Amniotic epithelial cell (primary cell): ENCODE data around the gene COL6A1.
"Not testable (repeated sequence)": the region's sequence is repeated elsewhere in the genome, so short reads cannot be mapped to it uniquely, and the experiment has no call there.

Experiments used
- DNase-seq: peaks from one replicate; pipeline ENCODE4 v3.0.0-alpha.2; 2010; ENCODE audit warnings: low read depth

Gene COL6A1

DNA sequence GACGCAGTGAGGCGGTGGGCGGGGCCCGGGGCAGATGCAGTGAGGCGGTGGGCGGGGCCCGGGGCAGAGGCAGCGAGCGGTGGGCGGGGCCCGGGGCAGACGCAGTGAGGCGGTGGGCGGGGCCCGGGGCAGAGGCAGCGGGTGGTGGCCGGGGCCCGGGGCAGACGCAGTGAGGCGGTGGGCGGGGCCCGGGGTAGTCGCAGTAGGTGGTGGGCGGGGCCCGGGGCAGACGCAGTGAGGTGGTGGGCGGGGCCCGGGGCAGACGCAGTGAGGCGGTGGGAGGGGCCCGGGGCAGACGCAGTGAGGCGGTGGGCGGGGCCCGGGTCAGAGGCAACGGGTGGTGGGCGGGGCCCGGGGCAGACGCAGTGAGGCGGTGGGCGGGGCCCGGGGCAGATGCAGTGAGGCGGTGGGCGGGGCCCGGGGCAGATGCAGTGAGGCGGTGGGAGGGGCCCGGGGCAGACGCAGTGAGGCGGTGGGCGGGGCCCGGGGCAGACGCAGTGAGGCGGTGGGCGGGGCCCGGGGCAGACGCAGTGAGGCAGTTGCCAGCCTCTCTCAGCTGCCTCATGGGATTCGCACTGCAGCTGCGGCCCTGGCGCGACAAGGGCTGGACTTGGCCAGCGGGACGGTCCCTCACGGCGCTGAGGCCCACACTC is 24.4 kb downstream of the COL6A1 start:
- not testable (repeated sequence) for DNase-seq

DNA sequence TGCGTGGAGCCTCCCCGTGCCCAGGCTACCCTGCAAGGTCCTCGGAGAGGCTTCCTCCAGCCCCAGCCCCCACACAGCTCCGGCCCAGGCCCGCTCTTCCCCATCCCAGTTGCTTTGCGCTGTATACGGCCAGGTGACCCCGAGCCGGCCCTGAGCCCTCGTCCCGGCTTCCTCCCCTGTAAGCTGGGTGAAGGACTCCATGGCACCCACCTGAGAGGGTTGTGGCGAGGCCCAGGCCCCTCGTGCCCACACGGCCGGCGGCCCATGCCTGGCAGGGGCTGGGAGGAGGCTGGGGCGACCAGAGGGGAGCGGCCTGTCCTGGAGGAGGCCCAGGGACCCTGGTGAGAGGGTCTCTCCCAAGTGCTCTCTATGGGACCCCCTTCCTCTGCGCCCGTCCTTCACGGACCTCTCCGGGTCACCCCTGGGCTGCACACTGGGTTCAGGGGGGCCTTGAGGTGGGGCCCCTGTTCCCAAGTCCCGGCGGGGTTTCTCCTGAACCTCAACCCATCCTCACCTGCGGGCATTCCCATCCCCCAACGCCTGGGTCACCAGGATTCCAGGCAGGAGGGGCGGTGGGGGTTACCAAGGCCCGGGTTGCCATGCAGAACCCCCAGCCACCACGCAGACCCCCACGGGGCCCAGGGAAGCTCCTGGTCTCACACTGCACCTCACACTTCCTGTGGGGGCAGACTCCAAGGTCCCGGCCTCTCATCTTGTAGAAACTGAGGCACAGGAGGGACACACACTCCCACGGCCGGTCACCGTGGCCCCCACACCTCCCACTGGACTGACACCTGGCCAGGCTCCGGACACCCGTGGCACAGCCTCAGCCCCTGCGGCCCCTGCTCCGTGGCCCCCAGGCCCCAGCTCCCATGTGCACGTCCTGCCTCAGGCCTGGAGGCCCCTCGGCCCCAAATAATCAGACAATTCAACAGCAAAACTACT is 25.2 kb downstream of the COL6A1 start:
- DNase-seq: no peak

DNA sequence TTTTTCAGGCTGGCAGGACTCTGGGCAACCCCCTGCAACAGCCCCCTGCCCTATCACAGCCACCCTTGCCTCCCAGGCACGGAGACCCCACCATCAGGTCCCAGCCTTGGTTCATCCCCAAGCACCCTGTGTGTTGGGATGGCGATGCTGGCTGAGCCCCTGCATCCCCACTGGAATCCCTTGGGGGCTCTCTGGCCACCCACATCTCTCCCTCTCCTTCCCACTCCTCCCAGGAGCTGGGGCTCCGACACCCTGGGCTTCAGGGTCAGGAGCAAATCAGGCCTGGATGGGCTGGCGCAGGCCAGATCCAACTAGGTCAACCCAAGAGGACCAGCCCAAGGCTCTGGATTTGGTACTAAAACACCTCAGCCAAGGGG is 25.9 kb downstream of the COL6A1 start:
- no peak for DNase-seq

DNA sequence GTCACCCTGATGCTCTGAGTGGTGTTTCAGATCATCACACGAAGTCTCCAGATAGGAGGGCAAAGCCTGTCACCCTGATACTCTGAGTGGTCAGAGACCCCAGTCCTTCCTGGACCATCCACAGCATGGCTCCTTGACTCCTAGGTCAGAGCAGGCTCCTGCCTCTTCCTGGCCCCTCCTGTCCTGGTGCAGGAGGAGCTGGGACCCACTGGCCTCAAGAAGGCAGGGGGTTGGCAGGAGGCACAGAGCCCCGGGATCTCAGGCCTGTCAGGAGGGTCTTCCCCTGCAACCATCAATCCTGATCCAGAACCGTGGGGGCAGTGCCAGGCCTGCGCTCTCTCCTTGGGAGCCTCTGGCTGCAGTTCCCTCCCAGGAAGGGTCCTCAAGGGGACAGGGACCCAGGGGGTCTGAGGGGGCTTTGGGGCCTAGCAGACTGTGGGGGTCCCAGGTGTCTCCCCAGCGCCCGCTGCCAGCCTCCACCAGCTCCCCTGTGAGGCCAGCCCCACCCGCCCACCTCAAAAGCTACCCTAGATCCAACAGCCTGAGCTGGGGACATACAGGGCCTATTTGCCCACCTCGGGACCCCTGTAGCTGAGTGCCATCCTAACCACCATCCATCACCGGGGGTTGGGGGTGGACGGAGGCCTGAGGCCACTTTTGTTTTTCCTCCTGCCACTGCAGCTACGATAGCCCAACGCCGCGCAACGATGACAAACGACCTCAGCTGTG is 27.5 kb downstream of the COL6A1 start:
- DNase-seq: no peak

DNA sequence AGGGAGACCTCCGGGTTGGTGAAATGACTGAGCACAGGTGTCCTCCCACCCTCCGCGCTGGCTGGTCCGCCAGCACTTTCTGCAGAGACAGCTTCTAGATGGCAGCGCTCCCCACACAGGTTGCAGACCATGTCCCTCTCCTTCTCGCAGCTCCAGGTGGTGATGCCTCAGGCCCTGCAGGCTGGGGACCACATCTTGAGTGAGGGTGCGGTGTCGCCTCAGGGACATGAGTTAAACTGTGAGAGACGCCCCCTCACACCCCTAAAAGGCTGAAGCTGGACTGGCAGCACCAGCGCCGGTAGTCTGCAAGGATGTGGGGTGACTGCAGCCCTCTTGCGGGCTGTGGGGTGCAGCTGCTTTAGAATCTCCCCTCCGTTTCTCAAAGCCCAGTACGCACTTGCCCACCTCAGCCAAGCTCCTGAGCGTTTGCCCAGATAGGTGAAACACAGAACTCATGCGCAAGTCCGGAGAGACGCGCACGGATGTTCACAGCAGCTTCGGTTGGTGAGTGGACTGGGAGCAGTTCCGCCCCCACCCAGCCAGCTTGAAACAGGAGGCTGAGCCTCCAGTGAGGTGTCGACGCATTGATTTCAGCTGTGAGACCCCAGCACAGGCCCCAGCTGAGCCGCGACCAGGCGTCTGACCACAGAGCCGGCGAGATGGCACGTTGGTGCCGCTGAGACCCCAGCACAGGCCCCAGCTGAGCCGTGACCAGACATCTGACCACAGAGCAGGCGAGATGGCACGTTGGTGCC is 28.6 kb downstream of the COL6A1 start:
- no peak for DNase-seq

DNA sequence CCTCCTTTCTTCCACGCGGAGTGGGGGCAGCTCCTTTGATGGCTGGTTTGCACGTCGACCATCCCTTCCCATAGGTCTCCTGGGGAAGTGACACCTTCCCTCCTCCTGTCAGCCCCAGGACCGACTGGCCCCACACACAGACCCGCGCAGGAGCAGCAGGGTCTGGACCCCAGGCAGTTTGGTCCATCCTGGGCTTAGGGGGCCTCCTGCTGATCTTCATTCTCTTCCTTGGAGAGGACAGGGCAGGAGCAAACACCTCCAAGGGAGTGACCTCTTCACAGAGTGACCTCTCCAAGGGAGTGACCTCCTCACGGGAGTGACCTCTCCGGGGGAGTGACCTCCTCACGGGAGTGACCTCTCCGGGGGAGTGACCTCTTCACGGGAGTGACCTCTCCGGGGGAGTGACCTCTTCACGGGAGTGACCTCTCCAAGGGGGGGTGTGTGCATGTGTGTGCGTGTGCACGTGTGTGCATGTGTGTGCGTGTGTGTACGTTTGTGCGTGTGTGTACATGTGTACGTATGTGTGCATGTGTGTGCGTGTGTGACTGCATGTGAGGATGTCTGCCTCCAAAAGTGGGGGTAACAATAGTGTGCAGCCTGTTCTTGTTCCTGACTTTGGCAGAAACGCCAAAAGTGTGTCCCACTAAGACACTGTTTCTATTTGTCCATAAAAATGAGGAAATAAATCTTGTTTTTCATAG is 29.8 kb downstream of the COL6A1 start:
- DNase-seq: no peak

DNA sequence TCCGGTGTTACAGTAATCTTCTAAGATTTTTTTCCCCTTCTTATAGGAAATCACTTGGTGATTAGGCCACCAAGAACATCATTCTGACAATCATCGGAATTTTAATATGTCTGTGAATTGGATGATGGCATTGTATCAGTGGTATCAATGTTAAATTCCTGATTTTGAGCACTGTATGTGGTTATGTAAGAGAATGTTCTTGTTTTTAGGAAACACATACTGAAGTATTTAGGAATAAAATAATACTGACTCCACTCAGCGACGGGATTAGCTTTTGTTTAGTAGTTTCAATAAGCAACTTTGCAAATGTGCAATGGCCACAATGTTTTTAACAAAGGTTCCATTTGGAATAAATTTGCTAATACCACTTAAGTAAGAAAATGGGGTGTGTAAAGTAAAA is 30.6 kb downstream of the COL6A1 start:
- no peak for DNase-seq

DNA sequence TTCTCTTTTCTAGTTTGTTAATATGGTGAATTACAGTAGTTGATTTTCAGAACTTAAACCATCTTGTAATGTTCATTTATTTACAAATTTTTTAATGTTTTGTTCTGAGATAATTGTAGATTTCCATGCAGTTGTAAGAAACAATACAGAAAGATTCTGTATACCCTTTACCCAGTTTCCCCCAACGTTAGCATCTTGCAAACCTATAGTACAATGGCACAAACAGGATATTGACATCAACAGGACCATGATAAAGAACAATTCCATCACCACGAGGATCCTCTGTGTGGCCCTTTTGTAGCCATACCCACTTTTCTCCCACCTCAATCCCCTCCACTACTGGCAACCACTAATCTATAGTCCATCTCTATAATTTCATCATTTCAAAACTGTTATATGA is 33.3 kb downstream of the COL6A1 start:
- no peak for DNase-seq

DNA sequence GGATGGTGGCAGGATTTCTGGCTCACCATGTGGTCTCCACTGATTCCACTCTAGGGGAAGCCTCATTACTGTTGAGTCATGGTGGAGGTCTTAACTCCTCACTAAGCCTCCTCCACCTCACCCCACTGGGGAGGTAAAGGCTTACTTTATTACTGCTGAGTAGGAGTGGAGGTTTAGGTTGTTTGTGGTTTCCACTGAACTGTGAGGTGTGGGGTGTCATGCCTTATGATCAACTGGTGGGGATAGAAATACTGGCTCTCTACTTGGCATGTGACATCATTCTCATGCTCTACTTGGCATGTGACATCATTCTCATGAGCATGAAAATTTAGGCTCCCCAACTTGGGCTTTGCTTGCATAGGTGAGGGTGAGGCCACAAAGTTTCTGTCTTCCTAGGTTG is 35.6 kb downstream of the COL6A1 start:
- no peak for DNase-seq

DNA sequence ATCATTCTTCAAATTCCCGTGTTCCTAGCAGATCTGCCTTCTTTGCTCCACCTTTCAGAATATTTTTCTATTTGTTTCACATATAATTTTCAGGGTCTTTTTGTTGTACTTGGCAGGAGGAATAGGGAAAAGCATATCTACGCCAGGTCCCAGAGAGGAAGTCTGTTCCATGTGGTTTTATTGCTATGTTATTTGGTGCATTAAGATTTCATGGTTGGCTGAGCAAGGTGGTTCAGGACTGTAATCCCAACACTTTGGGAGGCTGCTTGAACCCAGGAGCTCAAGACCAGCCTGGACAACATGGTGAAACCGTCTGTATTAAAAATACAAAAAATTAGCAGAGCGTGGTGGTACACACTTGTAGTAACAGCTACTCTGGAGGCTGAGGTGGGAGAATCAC is 36.1 kb downstream of the COL6A1 start:
- DNase-seq: no peak

DNA sequence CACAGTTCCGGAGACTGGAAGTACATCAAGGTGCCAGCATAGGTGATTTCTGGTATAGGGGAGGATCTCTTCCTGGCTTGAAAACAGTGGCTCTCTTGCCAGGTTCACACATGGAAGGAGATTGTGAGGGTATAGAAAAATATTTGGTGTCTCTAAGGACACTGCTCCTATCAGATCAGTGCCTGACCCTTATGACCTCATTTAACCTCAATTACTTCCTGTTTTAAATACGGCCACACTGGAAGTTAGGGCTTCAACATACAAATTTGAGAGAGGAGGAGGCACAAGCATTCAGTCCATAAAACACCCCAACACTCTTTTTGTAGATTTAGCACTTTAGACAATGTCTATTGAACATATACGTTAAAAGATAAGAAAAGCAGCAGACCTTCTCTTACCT is 37.0 kb downstream of the COL6A1 start:
- DNase-seq: no peak

DNA sequence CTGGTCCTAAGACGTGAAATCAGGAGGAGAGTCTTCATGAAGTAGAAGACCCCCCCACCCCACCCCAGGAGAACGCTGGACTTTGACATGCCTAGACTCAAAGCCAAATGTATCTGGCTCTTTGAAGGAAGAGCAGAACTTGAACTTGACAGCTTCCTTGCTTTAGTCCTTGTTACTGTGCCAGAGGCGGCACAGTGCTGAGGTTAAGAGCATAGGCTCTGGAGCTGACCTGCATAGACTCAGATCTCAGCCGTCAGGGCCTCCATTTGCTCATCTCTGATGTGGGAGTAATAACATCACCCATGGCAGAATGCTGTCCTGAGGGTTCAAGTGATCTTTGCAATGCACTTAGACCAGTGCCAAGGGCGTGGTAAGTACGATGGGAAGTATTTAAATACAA is 39.0 kb downstream of the COL6A1 start:
- DNase-seq: no peak

DNA sequence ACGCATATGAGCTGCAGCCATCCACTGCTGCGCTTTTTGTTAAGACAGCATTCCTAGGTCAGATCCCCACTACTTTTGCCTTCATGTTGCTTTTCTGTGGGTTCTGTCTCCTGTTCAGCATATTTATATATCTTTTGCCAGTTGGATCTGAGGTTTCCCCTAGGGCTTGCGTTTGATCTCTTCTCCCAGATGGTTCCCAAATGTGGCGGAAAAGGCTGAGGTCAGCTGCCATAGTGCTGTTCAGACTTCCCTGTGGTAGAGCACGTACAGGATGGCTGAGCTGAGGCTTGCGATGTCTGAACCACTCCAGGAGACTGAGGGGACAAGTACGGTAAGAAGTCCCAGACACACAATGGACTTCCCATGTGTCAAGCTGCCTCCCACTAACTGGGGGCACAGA is 39.8 kb downstream of the COL6A1 start:
- no peak for DNase-seq

DNA sequence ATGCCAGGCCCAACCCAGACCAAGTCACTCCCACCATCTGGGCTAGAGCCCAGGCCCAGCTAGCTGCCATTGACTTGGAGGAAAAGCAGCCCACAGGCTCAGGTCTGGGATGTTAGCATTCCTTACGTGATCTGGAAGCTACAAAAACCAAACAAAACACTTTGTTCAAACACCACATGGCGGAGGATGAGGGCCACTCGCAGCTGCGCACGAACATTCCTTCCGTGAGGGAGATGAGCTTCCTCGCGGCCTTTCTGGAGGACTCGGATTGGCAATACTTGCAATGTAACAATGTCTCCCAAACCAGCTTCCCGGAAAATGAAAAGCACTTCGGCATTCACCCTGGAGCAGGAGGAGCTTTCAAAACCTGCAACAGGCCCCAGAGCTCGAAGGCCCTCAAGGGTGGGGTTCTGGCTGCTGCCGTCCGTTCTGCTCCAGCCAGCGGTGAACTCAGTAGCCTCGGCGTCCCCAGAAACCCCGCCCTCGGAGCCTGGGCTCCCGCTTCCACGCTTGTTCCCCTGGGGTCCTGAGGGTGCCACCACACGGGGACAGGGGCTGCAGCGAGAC is 40.5 kb downstream of the COL6A1 start:
- DNase-seq: peak; percentile 64

DNA sequence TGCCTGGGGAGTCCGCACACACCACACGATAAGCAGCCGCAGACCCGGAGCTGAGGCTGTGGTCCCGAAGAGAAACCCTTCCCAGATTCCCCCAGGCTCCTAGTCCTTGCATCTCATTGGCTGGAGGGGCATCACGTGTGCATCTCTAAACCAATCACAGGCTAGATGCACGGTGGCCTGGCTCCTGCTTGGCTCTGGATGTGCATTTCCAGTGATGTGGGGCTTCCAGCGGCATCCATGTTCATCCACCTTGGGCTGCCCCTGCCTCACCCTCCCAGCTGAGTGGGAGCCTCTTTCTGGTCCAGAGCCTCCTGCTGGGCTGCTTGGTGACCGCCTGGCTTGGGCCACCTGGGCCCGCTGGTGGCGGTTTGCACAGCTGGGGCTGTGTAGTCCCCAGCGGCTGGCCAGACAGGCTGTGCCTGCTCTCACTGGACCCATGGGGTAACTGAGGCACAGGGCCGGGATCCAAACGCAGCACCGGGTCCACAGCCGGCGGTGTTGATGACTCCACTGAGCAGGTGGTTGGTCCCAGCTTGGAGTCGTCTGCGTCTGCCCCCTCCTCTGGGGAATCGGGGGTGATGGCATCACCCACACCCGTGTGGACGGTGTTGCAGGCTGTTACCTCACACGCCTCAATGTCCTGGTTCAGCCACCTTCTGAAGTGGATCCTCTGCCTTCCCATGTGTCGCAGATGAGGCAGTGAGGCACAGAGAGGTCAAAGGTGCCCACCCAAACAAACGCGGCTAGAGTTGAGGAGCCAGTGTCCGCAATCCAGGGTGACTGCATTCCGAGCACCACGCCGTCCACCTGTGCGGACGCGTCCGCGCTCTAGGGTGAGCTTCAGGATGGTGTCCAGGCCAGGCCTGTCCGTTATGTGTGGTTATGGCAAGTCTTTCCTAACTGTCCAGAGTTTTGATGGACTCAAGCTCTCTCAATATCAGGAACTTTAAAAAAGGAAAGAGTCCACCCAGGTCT is 41.3 kb downstream of the COL6A1 start:
- peak; percentile 19 for DNase-seq

DNA sequence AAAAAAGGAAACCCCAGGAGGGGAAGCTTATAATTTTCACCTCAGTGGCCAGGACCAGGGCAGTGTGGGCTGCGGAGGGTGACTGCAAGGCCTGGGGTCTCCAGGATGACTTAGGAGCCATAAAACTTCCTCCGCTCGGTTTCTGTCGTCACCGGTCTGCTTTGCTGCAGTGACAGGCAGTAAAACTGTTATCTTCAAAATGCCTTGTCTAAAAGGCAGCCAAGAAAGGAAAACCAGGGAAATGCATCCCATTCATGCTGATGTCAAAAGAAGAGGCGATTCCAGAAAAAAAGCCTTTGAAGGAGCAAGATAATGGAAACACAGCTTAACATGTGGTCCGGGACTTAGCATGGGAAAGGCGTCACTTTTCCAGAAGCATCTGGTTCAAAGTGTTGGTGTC is 42.0 kb downstream of the COL6A1 start:
- peak; percentile 16 for DNase-seq

DNA sequence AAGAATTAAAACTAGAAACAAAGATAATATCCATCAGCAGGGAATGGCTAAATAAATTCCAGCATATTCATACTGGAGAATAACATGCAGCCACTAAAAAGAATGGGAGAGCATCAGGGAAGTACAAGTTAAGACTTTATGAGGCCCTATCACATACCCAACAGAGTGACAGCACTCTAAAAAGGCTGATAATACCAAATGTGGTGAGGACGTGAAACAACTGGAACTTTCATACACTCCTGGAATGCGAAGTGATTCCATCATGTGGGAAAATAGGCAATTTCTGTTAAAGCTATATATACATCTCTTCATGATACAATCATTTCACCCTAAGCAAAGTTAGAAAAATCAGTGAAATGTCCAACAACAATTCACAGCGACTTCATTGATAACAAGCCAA is 42.6 kb downstream of the COL6A1 start:
- DNase-seq: no peak

DNA sequence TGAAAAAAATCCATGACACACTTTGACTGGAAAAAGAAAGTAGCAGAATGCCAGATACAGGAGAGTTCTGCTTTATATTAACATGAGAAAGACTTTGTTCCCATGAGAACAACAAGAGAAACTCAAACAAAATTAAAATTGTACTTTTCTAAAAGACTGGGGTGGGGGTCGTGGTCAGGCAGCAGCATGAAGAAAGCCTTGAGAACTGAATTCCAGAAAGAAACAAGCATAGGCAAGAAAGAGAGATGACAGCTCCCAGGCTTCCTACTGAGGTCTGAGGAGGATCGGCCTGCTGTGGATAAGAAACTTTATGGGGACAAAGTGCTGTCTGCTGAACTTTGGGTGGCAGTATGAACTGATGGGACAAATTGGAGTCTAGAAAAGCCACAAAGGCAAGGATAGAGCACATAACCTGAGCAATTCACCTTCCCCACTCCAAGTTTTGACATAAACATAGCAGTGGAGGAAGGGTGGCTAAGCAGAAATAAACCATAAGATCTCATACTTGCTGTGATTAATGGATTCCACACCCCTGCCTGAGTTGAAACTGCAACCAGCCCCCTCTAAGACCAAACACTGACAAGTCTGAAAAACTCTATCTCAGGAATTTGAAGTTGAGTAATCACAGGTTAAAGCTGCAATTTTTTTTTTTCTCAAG is 43.7 kb downstream of the COL6A1 start:
- peak; percentile 97 for DNase-seq

DNA sequence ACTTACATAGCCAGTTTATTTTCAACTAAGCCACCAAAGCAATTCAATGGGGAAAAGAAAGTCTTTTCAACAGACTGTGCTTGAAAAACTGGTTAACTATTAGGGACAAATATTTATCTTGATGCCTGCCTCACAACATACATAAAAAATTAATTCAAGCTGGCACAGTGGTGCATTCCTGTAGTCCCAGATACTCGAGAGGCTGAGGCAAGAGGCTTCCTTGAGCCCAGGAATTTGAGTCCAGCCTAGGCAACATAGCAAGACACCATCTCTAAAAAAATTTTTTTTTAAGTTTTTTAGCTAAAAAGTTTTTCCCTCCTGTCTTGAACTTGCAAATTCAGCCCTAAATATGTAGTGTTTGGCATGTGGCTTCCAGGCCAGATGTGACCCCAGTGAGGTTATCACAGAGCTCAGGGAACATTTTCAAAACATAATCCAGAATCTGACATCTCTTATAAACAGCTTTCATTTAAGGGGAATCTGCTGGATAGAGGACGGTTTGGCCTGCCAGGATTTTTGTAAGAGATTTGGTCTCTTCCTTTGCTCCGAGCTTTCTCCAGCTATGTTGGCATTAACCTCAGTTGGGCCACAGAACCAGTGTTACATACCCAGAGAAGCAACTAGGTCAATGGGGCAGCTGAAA is 46.4 kb downstream of the COL6A1 start:
- peak; percentile 89 for DNase-seq
